GM12892 (cell line): ENCODE measurements around the gene ZDHHC14.

Experiments
- POLR2A ChIP-seq: IDR thresholded peaks from 2 replicates; pipeline ENCODE4 v1.6.1; 2011; ENCODE audit warnings: low read depth, low read length, control low read depth
- POLR2AphosphoS5 ChIP-seq: IDR thresholded peaks from 2 replicates; pipeline ENCODE4 v1.6.1; 2011; ENCODE audit warnings: low read depth, low read length, control low read depth
- TAF1 ChIP-seq: IDR thresholded peaks from 2 replicates; pipeline ENCODE4 v1.6.1; 2011; ENCODE audit warnings: low read depth, mild to moderate bottlenecking, control low read depth, low read length, borderline replicate concordance

- TF ChIP-seq TAF1 (no peak), POLR2A (no peak), POLR2AphosphoS5 (no peak)
Observed at GRCh38 chr6:157609556-157609955, 228.6 kb downstream of the ZDHHC14 start.
